Activated CD4-positive, alpha-beta T cell treated with anti-CD3 and anti-CD28 coated beads, Interleukin-10, Interleukin-2, amounts not matched to agents 100 ng/mL and 50 ng/mL, durations not matched to agents 16 hours and 8 hours (primary cell): ENCODE results near the gene ZNF578.
A peak's percentile ranks its signal among the peaks of the same experiment; 100 is the strongest.
"Not testable (repeated sequence)": the region's sequence is repeated elsewhere in the genome, so short reads cannot be mapped to it uniquely, and the experiment has no call there.

Experiments used
- DNase-seq: peaks from one replicate; pipeline ENCODE4 v3.0.0-alpha.2; 2020

The ZNF578 gene

DNA sequence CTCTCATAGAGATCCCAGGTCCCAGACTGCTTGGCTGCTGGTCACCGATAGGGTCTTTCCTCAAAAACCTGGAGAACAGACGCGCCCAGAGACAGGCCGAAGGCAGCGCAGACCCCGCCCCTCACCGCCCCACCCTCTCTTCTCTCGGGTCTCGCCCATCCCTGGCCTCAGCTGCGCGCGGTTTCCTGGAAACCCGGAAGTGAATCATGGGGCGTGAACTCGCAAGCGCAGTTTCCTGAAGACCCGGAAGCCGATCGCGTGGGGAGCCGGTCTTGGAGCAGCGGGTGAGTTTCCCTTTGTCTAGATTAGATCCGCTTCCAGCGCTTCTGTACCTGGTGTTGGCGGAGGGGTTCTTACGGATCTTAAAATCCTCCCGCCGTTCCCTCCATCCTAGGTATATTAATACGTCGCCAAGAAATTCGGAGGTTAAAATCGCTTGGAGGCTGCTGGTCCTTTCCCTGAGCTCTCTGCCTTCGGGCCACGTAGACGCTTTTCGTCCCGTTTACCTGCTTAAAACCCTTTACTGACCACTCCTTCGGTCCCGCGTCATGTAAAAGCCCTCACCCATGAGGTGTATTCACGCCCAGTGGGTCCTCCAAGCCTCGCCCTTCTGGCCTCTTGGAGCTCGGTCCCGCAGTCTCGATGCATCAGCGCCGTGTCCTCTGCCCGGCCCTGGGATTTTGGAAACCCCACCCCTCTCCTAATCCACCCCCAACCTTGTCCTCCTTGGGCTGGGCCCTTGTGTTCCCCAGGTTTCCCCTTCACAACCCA lies at the start of gene ZNF578:
Gene ZNF578, plus strand, starts transcription at position 230 of the 771 bp plus-strand sequence. CDS start 48,293 bp downstream, outside the sequence.
- DNase-seq, result peak; percentile 57

DNA sequence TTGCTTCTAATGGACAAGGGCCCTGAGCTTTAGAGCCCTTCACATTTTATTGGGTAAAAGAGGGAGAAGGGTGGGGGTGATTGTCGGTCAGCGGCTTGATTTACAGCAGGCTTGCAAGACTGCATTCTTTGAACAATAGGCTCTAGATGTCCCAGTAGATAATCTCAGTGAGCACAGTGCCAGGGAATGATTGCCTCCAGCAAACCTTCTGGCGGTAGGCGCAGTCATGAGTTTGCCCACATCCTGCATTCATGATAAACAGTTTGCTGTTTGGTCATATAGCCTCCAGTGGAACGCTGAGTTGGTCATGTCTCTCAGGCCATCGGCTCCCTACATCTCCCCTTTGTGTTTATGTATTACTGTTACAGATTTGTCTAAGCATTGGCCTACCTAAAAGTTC lies 43.1 kb upstream of the ZNF578 start:
- DNase-seq, result no peak

DNA sequence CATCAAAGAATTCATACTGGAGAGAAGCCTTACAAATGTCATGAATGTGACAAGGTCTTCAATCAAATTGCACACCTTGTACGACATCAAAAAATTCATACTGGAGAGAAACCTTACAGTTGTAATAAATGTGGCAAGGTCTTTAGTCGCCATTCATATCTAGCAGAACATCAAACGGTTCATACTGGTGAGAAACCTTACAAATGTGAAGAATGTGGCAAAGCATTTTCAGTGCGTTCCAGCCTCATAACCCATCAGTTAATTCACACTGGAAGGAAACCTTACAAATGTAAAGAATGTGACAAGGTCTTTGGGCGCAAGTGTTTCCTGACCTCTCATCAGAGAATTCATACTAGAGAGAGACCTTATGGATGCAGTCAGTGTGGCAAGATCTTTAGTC lies 37.6 kb upstream of the ZNF578 start:
- DNase-seq, result no peak

DNA sequence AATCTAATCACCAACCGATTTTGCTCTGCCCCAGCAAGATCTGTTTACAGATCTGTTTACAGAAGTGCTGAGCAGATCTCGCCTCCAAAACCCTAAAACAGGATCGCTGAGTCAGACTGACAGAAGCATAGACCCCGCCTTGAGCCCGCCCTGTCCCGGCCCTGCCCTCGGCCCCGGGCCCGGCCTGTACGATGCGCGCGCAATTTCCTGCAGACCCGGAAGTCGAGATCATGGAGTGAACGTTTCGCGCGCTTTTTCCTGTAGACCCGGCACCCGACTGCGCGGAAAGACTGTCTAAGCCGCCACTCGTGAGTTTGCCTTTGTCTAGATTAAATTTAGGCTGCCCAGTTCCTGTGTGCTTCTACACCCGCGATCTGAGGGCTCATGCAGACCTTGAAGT lies 24.4 kb upstream of the ZNF578 start, which contains the start of gene ZNF534:
Gene ZNF534, plus strand, starts transcription at position 212 of the 400 bp plus-strand sequence. CDS start 2,327 bp downstream, outside the sequence.
- no peak for DNase-seq

DNA sequence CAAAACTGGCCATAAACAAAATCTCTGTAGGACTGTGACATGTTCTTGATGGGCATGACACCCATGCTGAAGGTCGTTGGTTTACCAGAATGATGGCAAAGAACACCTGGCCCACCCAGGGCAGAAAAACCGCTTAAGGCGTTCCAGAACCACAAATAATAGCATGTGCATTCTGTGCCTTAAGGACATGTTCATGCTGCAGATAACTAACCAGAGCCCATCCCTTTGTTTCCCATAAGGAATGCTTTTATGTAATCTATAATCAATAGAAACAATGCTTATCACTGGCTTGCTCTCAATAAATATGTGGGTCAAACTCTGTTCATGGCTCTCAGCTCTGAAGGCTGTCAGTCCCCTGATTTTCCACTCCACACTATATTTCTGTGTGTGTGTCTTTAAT lies 11.2 kb upstream of the ZNF578 start:
- no peak for DNase-seq

DNA sequence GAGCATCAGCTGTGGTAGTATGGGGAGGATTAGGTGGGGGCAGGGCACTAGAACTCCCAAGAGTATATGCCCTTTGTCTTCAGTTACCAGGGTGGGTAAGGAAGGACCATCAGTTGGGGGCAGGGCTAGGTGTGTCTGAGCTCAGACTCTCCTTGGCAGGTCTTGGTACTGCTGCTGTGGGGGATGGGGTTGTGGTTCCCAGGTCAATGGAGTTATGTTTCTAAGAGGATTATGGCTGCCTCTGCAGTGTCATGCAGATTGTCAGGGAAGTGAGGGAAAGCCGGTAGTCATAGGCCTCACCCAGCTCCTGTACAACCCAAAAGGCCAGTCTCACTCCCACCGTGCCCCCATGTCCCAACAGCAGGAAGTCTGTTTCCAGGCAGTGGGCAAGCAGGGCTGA lies 8.8 kb upstream of the ZNF578 start:
- no peak for DNase-seq

DNA sequence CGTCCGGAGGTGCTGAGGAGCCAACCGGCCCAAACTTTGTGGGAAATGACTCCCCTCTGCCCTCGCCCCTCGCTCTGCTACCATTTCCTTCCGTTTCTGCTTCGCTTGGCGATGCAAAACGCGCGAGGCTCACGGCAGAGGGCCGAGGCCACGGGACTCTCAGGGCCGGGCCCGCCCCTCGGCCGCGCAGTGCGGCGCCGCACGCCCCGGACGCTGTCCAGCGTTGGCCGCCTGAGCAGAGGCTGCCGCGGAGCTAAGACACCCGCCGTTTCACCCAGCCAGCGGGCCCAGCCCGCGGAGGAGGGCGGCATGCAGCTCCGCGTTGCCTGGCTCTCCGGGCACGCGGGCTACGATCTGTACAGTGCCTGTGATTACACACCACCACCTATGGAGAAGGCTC lies 2.1 kb upstream of the ZNF578 start:
- no peak for DNase-seq

DNA sequence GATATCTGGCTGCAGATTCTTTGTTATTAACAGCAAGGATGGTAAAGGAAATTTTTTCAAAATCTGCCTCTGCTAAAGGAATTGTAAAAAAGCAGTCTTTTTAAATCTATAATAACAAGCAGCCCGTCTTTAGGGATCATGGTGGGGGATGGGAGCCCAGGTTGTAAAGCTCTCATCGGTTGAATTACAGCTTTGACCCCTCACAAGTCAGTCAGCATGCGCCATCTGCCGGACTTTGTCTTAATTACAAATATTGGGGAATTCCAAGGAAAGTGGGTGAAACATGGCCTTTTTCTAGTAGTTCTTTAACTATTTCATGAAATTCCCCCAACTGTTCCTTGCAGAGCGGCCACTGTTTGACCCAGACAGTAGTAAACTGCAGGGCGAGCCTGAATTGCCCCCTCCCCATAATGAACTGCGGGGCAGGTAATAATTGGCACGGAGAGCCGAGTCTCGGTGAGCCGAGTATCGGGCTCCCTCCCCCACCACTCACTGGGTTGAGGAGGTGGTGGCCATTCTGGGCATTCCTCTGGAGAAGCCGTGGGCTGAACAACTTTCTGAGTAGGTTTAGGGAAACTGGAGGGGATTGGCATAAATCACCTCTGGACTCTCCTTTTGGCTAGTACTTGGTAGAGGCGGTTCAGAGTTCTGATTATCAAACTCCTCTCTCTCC lies 11.6 kb downstream of the ZNF578 start:
- DNase-seq, result no peak

DNA sequence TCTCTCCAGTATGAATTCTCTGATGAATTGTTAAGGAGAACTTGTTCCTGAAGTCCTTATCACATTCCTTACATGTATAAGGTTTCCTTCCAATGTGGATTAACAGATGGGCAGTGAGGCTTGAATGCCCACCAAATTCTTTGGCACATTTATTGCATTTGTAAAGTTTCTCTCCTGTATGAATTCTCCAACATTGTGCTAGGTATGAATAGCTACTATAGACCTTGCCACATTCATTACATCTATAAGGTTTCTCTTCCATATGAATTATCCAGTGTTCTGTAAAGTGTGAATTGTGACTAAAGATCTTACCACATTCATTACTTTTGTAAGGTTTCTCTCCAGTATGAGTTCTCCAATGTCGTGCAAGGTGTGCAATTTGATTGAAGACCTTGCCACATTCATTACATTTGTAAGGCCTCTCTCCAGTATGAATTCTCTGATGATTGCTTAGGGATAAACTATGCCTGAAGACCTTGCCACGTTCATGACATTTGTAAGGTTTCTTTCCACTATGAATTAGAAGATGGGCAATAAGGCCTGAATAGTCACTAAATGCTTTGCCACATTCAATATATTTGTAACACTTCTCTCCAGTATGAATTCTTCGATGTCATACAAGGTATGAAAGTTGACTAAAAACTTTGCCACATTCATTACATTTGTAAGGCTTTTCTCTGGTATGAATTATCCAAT lies 20.4 kb downstream of the ZNF578 start:
- no peak for DNase-seq

DNA sequence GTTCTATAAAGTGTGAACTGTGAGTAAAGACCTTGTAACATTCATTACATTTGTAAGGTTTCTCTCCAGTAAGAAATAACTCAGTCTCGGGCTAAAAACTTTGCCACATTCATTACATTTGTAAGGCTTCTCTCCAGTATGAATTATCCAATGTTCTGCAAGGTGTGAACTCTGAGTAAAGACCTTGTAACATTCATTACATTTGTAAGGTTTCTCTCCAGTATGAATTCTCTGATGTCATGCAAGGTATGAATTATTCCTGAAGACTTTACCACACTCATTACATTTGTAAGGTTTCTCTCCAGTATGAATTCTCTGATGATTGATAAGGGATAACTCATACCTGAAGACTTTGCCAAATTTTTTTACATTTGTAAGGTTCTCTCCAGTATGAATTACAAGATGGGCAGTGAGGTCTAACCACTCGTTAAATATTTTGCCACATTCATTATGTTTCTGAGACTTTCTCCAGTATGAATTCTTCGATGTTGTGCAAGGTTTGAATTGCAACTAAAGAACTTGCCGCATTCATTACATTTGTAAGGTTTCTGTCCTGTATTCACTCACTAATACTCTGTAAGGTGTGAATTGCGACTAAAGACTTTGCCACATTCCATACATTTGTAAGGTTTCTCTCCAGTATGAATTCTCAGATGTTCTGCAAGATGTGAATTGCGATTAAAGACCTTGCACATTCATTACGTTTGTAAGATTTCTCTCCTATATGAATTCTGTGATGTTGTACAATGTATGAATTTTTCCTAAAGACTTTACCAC lies 21.2 kb downstream of the ZNF578 start:
- DNase-seq, result no peak

DNA sequence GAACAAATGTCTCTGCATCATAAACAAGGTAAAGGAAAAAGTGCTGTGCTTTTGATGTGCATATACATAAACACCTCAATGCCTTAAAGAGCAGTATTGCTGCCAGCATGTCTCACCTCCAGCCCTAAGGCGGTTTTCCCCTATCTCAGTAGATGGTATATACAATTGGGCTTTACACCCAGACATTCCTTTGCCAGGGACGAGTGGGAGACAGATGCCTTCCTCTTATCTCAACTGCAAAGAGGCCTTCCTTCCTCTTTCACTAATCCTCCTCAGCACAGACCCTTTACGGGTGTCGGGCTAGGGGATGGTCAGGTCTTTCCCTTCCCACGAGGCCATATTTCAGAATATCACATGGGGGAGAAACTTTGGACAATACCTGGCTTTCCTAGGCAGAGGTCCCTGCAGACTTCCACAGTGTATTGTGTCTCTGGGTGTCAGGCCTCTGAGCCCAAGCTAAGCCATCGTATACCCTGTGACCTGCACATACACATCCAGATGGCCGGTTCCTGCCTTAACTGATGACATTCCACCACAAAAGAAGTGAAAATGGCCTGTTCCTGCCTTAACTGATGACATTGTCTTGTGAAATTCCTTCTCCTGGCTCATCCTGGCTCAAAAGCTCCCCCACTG lies 30.9 kb downstream of the ZNF578 start:
- DNase-seq, result not testable (repeated sequence)

DNA sequence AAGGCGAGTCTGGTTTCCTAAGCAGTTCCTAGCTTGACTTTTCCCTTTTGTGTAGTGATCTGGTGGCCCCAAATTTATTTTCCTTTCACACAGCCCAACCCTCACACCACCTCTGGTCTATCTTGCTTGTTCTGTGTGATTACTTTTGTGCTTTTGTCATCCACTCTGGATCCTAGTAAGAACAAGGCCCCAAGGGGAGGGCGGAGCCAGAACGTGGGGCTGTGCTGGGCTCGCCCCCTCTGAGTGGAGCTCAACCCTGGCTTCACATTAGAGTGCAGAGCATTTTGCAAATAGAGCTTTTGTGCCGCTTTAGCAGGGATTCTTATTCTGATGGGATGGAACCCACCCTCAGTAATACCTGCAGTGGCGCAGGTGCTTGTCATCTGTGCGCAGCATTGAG lies 31.7 kb downstream of the ZNF578 start:
- DNase-seq, result not testable (repeated sequence)

DNA sequence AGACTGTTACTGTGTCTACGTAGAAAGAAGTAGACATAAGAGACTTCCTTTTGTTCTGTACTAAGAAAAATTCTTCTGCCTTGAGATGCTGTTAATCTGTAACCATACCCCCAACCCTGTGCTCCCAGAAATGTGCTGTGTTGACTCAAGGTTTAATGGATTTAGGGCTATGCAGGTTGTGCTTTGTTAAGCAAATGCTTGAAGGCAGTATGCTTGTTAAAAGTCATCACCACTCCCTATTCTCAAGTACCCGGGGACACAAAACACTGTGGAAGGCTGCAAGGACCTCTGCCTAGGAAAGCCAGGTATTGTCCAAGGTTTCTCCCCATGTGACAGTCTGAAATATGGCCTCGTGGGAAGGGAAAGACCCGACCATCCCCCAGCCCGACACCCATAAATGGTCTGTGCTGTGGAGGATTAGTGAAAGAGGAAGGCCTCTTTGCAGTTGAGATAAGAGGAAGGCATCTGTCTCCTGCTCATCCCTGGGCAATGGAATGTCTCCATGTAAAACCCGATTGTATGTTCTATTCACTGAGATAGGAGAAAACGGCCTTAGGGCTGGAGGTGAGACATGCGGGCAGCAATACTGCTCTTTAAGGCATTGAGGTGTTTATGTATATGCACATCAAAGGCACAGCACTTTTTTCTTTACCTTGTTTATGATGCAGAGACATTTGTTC lies 32.3 kb downstream of the ZNF578 start:
- DNase-seq, result not testable (repeated sequence)

DNA sequence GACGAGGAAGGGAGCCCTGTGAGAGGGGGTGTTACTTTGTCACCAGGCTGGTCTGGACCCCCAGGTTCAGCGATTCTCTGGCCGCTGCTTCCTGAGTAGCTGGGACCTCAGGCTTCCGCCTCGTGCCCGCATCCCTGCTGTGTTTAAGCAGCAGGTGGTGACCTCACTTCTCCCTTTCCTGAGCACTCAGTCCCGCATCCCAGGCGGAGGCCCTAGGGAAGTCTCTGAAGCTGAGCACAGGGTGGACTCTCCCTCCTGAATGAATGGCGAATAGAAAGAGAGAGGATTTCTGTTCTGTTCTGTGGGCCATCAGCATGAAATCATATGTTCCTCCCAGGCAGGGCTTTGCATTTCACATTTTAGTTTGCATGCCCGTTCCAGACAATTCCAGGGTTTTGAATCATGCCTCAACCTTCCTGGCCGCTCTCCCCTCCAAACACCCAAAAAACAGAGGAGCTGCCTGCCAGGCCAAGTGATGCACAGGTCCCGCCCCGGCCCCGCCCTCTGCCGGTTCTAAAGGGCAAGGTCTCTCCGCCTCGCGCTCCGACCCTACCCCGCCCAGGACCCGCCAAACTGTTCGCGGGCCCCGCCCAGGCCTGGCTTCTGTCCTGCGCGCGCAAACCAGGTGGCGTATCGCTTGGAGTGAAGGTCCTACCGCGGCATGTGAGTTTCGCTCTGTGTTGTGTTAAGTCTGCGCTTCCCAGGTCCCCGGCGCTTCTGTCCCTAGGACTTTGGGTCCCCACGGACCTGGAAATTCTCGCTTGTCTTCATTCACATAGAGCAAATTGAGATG lies 39.0 kb downstream of the ZNF578 start:
- no peak for DNase-seq

DNA sequence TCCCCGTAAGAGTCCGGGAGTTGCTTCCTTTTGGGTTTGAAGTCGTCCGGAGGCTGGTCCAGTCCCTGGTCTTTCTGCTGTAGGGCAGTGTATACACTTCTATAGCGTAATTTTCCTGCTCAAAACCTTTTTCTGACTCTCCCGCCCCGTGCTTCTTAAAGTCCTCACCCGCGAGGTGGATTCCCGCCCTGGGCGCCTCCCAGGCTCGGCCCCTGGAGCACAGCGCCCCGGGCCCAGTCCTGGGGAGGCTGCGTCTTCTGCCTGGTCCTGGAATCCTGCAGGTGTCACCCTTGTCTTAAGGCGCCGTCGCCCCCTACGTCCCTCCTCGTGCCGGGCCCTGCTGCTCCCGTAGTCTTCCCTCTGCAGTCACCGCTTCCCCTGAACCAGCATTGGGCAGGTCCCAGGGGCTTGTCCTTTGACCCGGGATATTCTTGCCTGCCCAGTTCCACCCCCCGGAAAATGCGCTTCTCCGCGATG lies 39.7 kb downstream of the ZNF578 start:
- no peak for DNase-seq

DNA sequence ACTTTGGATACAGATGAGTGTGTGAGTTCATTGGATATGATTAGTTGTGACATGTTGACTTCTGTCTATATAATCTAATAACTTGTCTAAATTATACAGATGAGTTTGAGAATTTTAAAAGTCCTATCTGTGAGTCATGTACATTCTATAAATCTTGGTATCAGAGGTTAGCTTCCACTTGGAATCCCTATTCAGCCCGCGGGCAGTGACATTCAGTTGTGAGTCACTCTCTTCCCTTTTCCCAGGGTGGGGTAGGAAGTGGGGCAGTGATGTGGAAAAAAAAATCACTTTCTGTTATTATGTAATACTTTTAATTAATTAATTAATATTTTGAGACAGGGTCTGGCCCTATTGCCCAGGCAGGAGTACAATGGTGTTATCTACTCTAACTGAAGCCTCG lies 41.2 kb downstream of the ZNF578 start:
- no peak for DNase-seq

DNA sequence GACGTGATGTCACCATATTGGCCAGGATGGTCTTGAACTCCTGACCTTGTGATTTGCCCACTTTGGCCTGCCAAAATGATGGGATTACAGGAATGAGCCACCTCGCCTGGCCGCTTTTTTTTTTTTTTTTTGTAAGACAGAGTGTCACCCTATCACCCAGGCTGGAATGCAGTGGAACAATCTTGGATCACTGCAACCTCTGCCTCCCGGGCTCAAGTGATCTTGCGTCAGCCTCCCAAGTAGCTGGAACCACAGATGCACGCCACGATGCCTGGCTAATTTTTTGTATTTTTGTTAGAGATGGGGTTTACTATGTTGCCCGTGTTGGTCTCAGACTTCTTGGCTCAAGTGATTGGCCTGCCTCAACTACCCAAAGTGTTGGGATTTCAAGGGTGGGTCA lies 45.2 kb downstream of the ZNF578 start:
- DNase-seq, result no peak

DNA sequence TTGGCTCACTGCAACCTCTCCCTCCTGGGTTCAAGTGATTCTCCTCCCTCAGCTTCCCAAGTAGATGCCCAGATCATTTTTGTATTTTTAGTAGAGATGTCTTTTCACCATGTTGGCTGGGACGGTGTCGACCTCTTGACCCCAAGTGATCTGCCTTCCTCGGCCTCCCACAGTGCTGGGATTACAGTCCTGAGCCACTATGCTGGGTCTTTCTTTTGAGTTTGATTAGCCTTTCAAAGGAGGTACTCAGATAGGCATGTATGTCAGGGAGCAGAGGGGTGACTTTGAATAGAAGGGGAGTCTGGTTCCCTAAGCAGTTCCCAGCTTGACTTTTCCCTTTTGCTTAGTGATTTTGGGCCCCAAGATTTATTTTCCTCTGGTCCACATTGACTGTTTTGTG lies 47.1 kb downstream of the ZNF578 start:
- DNase-seq, result not testable (repeated sequence)

DNA sequence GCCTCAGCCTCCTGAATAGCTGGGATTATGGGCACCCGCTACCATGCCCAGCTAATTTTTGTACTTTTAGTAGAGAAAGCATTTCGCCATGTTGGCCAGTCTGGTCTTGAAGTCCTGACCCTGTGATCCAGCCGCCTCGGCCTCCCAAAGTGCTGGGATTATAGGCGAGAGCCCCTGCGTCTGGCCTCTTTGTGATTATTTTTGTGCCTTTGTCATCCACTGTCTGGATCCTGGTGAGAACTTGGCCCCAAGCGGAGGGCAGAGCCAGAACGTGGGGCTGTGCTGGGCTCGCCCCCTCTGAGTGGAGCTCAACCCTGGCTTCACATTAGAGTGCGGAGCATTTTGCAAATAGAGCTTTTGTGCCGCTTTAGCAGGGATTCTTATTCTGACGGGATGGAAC lies 47.6 kb downstream of the ZNF578 start:
- not testable (repeated sequence) for DNase-seq

DNA sequence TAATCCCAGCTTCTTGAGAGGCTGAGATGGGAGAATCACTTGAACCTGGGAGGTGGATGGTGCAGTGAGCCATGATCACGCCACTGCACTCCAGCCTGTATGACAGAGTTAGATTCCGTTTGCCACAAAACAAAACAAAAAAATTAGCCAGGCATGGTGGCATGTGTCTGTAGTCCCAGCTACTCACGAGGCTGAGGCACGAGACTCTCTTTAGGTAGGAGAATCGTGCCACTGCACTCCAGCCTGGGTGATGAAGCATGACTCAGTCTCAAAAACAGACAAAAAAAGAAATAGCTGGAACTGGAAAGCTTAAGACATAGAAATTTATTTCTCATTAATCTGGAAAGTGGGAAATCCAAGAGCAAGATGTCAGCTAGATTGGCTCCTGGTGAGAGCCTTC lies 53.9 kb downstream of the ZNF578 start:
- DNase-seq, result no peak

DNA sequence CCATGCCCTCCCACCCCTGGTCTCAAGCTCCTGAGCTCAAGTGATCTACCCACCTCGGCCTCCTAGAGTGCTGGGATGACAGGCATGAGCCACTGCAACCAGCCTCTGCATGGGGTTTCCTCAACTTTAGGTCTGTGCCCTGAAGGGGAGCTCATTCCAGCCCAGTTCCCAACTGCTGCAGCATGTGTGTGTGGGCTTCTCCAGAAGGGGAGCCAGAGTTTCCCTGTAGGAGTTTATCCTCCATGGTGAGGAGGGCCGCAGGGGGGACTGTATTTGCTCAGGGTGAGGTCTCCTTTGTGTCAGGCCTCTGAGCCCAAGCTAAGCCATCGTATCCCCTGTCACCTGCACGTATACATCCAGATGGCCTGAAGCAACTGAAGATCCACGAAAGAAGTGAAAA lies 62.8 kb downstream of the ZNF578 start:
- DNase-seq, result no peak
